H1 (cell line): ENCODE results near the gene CPO. TPM values are rescaled to one million over a fixed set of nuclear protein-coding genes. Genes with fewer than 3 reads are reported as not detected.

ENCODE experiments used
- CTCF ChIA-PET: fragments of 300-600 bp; sonication (Branson Sonifier 250); formaldehyde crosslinking; loops from one replicate; lab custom pipeline; 2021; ENCODE audit not compliant: partially characterized antibody; lab: Charles Lee
- POLR2A ChIA-PET: fragments of 300-600 bp; sonication (Branson Sonifier 250); formaldehyde crosslinking; loops from one replicate; lab custom pipeline; 2021; ENCODE audit warnings: inconsistent platforms; ENCODE audit not compliant: partially characterized antibody; lab: Charles Lee
- DNase-seq, 2 experiments: peaks; one replicate each; pipeline versions ENCODE4 v3.0.0 to v3.0.0-alpha.2; 2010 to 2022; ENCODE audit warnings: low spot score in 2 of 2, low read depth in 1 of 2, mixed read lengths in 1 of 2
- FAIRE-seq: peaks from 2 replicates; lab custom pipeline; 2011; peaks lifted over from hg19 to GRCh38; lab: Jason Lieb, UNC
- H2AFZ ChIP-seq: 2 replicates; pipeline ENCODE4 v1.8.1; 2012; ENCODE audit warnings: low read length, inconsistent platforms
- H2AK5ac ChIP-seq: 2 replicates; pipeline ENCODE4 v1.6.1; 2013; ENCODE audit warnings: low read depth, low read length
- H2BK120ac ChIP-seq: replicated peaks from 2 replicates; pipeline ENCODE3; 2013; ENCODE audit warnings: low read depth, low read length, inconsistent platforms
- H2BK12ac ChIP-seq: 2 replicates; pipeline ENCODE4 v1.6.1; 2013; ENCODE audit warnings: low read depth, low read length
- H2BK15ac ChIP-seq: 2 replicates; pipeline ENCODE4 v1.6.1; 2013; ENCODE audit warnings: low read length
- H2BK20ac ChIP-seq: 2 replicates; pipeline ENCODE4 v1.6.1; 2013; ENCODE audit warnings: low read length
- H2BK5ac ChIP-seq: 2 replicates; pipeline ENCODE4 v1.6.1; 2013; ENCODE audit warnings: low read depth, low read length
- H3K14ac ChIP-seq: 2 replicates; pipeline ENCODE4 v1.6.1; 2013; ENCODE audit warnings: inconsistent platforms; ENCODE audit not compliant: insufficient read length
- H3K18ac ChIP-seq: 2 replicates; pipeline ENCODE4 v1.6.1; 2013; ENCODE audit warnings: low read length; ENCODE audit errors: extremely low read depth
- H3K23ac ChIP-seq: 2 replicates; pipeline ENCODE4 v1.6.1; 2013; ENCODE audit warnings: inconsistent platforms; ENCODE audit not compliant: insufficient read length
- H3K23me2 ChIP-seq: 2 replicates; pipeline ENCODE4 v1.6.1; 2013; ENCODE audit warnings: low read depth, low read length
- H3K27ac ChIP-seq: 2 replicates; pipeline ENCODE4 v1.6.1; 2011; ENCODE audit warnings: low read depth, low read length, inconsistent platforms
- H3K27me3 ChIP-seq, 4 experiments: replicated peaks in 1 of 4; 1 replicate in 1 of 4; 2 replicates in 3 of 4; pipeline versions ENCODE4 v1.6.1 to v1.8.1; 2011 to 2013; ENCODE audit warnings: low read length in 3 of 4, mild to moderate bottlenecking in 3 of 4, inconsistent platforms in 2 of 4, mixed read lengths in 2 of 4, moderate library complexity in 1 of 4; ENCODE audit not compliant: control insufficient read depth in 3 of 4, insufficient read depth in 3 of 4; ENCODE audit errors: extremely low read depth in 1 of 4
- H3K36me3 ChIP-seq, 4 experiments: 2 replicates each; pipeline versions ENCODE4 v1.6.1 to v1.8.1; 2011 to 2013; ENCODE audit warnings: mild to moderate bottlenecking in 4 of 4, low read length in 3 of 4, moderate library complexity in 2 of 4, control low read depth in 1 of 4, inconsistent platforms in 1 of 4; ENCODE audit not compliant: insufficient read depth in 4 of 4, control insufficient read depth in 2 of 4
- H3K4ac ChIP-seq: replicated peaks from 2 replicates; pipeline ENCODE3; 2013; ENCODE audit warnings: low read length, low read depth, mixed read lengths, inconsistent platforms; ENCODE audit not compliant: insufficient read length
- H3K4me1 ChIP-seq, 4 experiments: replicated peaks in 1 of 4; 1 replicate in 1 of 4; 2 replicates in 3 of 4; pipeline versions ENCODE4 v1.6.1 to v1.8.1; 2011 to 2013; ENCODE audit warnings: low read length in 3 of 4, inconsistent platforms in 2 of 4, mixed read lengths in 1 of 4; ENCODE audit not compliant: insufficient read depth in 4 of 4, control insufficient read depth in 3 of 4
- H3K4me2 ChIP-seq, 2 experiments: 2 replicates each; pipeline versions ENCODE4 v1.6.1 to v1.8.1; 2011 to 2013; ENCODE audit warnings: low read depth in 2 of 2, low read length in 2 of 2, control low read depth in 1 of 2, inconsistent platforms in 1 of 2, mild to moderate bottlenecking in 1 of 2; ENCODE audit not compliant: insufficient read depth in 1 of 2
- H3K4me3 ChIP-seq, 4 experiments: fragments of 200-600, 300-600 bp in 1 of 4; sonication (generic), shearing (Covaris generic), sonication (Bioruptor Twin) in 1 of 4; 2 replicates each; pipeline versions ENCODE4 v1.5.1 to v1.8.1; 2011 to 2016; ENCODE audit warnings: low read length in 4 of 4, low read depth in 3 of 4, control low read depth in 2 of 4, inconsistent platforms in 2 of 4, mild to moderate bottlenecking in 2 of 4, mixed read lengths in 1 of 4, moderate library complexity in 1 of 4; ENCODE audit not compliant: insufficient read depth in 2 of 4; ENCODE audit errors: extremely low read depth in 1 of 4
- H3K56ac ChIP-seq: replicated peaks from 2 replicates; pipeline ENCODE3; 2013; ENCODE audit warnings: low read depth, mild to moderate bottlenecking, mixed read lengths, low read length, inconsistent platforms; ENCODE audit not compliant: insufficient read length
- H3K79me1 ChIP-seq: 2 replicates; pipeline ENCODE4 v1.6.1; 2013; ENCODE audit warnings: low read depth, low read length, control low read depth
- H3K79me2 ChIP-seq, 2 experiments: 2 replicates each; pipeline versions ENCODE4 v1.6.1 to v1.8.1; 2012 to 2013; ENCODE audit warnings: low read length in 2 of 2, mild to moderate bottlenecking in 2 of 2, inconsistent platforms in 1 of 2; ENCODE audit not compliant: insufficient read depth in 2 of 2, control insufficient read depth in 1 of 2
- H3K9ac ChIP-seq, 4 experiments: replicated peaks in 1 of 4; 1 replicate in 1 of 4; 2 replicates in 3 of 4; pipeline versions ENCODE4 v1.6.1 to v1.8.1; 2011 to 2013; ENCODE audit warnings: low read depth in 3 of 4, low read length in 3 of 4, control low read depth in 2 of 4, mild to moderate bottlenecking in 2 of 4, moderate library complexity in 2 of 4, inconsistent platforms in 1 of 4; ENCODE audit errors: extremely low read depth in 1 of 4
- H3K9me3 ChIP-seq, 2 experiments: 2 replicates each; pipeline versions ENCODE4 v1.6.1 to v1.8.1; 2012 to 2013; ENCODE audit warnings: mild to moderate bottlenecking in 2 of 2, moderate library complexity in 2 of 2, control low read depth in 1 of 2, inconsistent platforms in 1 of 2, low read depth in 1 of 2, low read length in 1 of 2, mixed read lengths in 1 of 2; ENCODE audit not compliant: insufficient read depth in 2 of 2
- H4K20me1 ChIP-seq, 2 experiments: replicated peaks in 1 of 2; 2 replicates each; pipeline versions ENCODE3 to v1.8.1; 2011 to 2013; ENCODE audit warnings: inconsistent platforms in 2 of 2, low read length in 2 of 2, mild to moderate bottlenecking in 1 of 2; ENCODE audit not compliant: insufficient read depth in 2 of 2, control insufficient read depth in 1 of 2
- H4K5ac ChIP-seq: 2 replicates; pipeline ENCODE4 v1.6.1; 2013; ENCODE audit warnings: low read length, low read depth, mixed read lengths, inconsistent platforms; ENCODE audit not compliant: insufficient read length
- H4K8ac ChIP-seq: 2 replicates; pipeline ENCODE4 v1.8.0; 2013; ENCODE audit warnings: mild to moderate bottlenecking, moderate library complexity, low read length, inconsistent platforms; ENCODE audit not compliant: insufficient read depth; ENCODE audit errors: extremely low read depth
- H4K91ac ChIP-seq: replicated peaks from 2 replicates; pipeline ENCODE3; 2013; ENCODE audit warnings: low read length, mixed read lengths, inconsistent platforms; ENCODE audit not compliant: insufficient read length
- FOSL1 ChIP-seq: IDR thresholded peaks from 2 replicates; pipeline ENCODE4 v1.6.1; 2011; ENCODE audit warnings: mild to moderate bottlenecking, low read depth, low read length, moderate library complexity; ENCODE audit not compliant: insufficient read depth
- SIX5 ChIP-seq: IDR thresholded peaks from 2 replicates; pipeline ENCODE4 v1.6.1; 2011; ENCODE audit warnings: mild to moderate bottlenecking, low read depth, low read length
- polyA plus RNA-seq, 7 experiments: library from polyadenylated mRNA; depleted of rRNA in 3 of 7; stranded (reverse) in 5 of 7; unstranded in 2 of 7; fragments of >200 nt in 5 of 7; fragments of 200-250 nt in 2 of 7; gene quantifications; 1 replicate in 5 of 7; 2 replicates in 1 of 7; 4 replicates in 1 of 7; pipeline versions ENCODE4 v1.2.1 to v1.2.3, GENCODE V29; 2011 to 2013; ENCODE audit warnings: missing spikeins in 2 of 7, mixed read lengths in 2 of 7
- total RNA-seq: library from RNA; stranded (reverse); fragmentation: NEBNext Ultra II Directional; extraction: Animal tissue kit (Norgen Biotek cat#: 25700); gene quantifications from 2 replicates; pipeline ENCODE4 v1.2.1, GENCODE V29; 2021

Gene CPO
- total and polyA plus RNA-seq, 2 of the 8 experiments (the other 6 are each of a cell fraction or from before 2014, with no cell fraction given): 1.3 TPM

DNA sequence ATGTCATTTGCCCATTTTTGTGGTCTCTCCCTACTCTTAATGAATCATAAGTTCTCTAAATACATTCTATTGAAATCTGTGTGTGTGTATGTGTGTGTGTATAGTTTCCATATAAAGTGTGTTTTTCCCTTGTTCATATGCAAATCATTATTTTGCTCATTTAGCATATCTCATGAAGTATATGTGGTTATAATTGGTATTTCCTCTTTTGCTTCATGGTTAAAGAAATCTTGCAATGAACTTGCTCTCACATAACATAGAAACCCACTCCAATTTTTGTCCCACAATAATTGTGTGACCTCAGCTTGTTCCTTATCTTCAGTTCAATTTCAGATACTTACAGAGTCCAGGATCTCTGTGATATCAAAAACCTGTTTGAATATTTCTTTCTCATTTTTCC lies 1.2 kb downstream of the CPO start:
- H3K56ac ChIP-seq: no peak overlapping the region
- no peak overlapping the region for H3K4me2 ChIP-seq
- no peak for DNase-seq
- no peaks in the 10 kb centered on the region for H3K79me2 ChIP-seq
- H3K4ac ChIP-seq: no peak overlapping the region
- no peak overlapping the region for H3K27ac ChIP-seq
- H3K4me3 ChIP-seq: no peak overlapping the region
- no peaks in the 10 kb centered on the region for H3K9me3 ChIP-seq
- FAIRE-seq: no peak
- H2BK12ac ChIP-seq: no peak overlapping the region
- no peaks in the 10 kb centered on the region for H3K23me2 ChIP-seq
- H3K36me3 ChIP-seq: no peaks in the 10 kb centered on the region
- H2BK20ac ChIP-seq: no peak overlapping the region
- 0 out of 7 replicates have a peak, but pooled peaks cover 0 to 3% (median 0%) of the 10 kb centered on the region in 4 experiments for H3K4me1 ChIP-seq
- no peak overlapping the region for H2BK120ac ChIP-seq
- H2BK15ac ChIP-seq: no peak overlapping the region
- POLR2A ChIA-PET: no interaction called here
- CTCF ChIA-PET: interaction anchor here (0.5 to 1.6 kb wide), 2 partner anchors 21 to 140 kb away, joined by 3 read pairs; no protein-coding TSS in a partner anchor
- no peak overlapping the region for H3K9ac ChIP-seq
- no peak overlapping the region for H4K8ac ChIP-seq
- no peak overlapping the region for H2AFZ ChIP-seq
- H4K91ac ChIP-seq: no peak overlapping the region
- H2BK5ac ChIP-seq: no peak overlapping the region
- H4K5ac ChIP-seq: no peak overlapping the region
- no peak overlapping the region for H3K14ac ChIP-seq
- H3K18ac ChIP-seq: no peak overlapping the region
- H4K20me1 ChIP-seq: no peaks in the 10 kb centered on the region
- TF ChIP-seq FOSL1 (no peak), SIX5 (no peak)
- H2AK5ac ChIP-seq: no peak overlapping the region
- no peaks in the 10 kb centered on the region for H3K27me3 ChIP-seq
- H3K79me1 ChIP-seq: no peaks in the 10 kb centered on the region
- H3K23ac ChIP-seq: no peak overlapping the region
